DMS53 treated with DMSO at 0.1 percent for 48 hours (cell line): ENCODE results near the gene TTC13.

Experiments
- DNase-seq: peaks from one replicate; lab custom pipeline; 2025; ENCODE audit not compliant: unreplicated experiment; lab: John Stamatoyannopoulos, UW

TTC13 gene

DNA sequence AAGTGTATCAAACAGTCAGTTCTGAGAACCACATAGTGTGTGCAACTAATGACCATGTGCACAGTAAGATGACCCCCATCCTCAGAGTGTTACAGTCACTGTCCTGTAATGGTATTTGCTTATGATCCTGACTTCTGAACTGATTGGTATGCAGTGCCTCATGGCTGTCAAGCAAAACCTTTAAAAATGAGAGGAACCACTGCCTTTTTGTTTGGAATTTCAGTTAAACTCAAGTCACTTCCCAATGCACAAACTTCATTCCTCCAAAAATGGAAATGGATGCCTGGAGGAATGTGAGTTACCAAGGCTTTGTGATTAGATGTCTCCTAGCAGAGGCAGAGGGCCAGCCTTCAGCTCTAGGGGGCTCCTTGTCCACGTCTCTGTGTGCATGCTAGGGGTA lies 120.8 kb downstream of the TTC13 start:
- no peak for DNase-seq

- no peak for DNase-seq
These were observed 121.6 kb downstream of the TTC13 start for GRCh38 chr1:230857077-230857476.
